Loucy (cell line): Measurements from ENCODE around the gene GNG2.

Source experiments
- H2AFZ ChIP-seq: fragments of 200-600 bp; sonication (generic); 2 replicates; pipeline ENCODE4 v1.6.0; 2016; ENCODE audit warnings: antibody characterized with exemption, mild to moderate bottlenecking, low read length, moderate library complexity
- H3F3A ChIP-seq: fragments of 200-600 bp; 2 replicates; pipeline ENCODE4 v1.6.0; 2016; ENCODE audit warnings: antibody characterized with exemption, low read depth, mild to moderate bottlenecking
- H3K27me3 ChIP-seq: fragments of 200-600 bp; sonication (generic); 2 replicates; pipeline ENCODE4 v1.6.1; 2014; ENCODE audit warnings: low read length, mild to moderate bottlenecking; ENCODE audit not compliant: insufficient read depth, poor library complexity, severe bottlenecking
- H3K36me3 ChIP-seq: fragments of 200-600 bp; sonication (generic); 2 replicates; pipeline ENCODE4 v1.6.1; 2016; ENCODE audit warnings: low read length; ENCODE audit not compliant: insufficient read depth
- H3K4me1 ChIP-seq: fragments of 200-600 bp; sonication (generic); 2 replicates; pipeline ENCODE4 v1.5.1; 2014; ENCODE audit warnings: low read length, mild to moderate bottlenecking; ENCODE audit not compliant: insufficient read depth, poor library complexity, severe bottlenecking
- H3K4me2 ChIP-seq: fragments of 200-600 bp; sonication (generic); 2 replicates; pipeline ENCODE4 v1.6.0; 2014; ENCODE audit warnings: antibody characterized with exemption, low read length, low read depth, mild to moderate bottlenecking; ENCODE audit not compliant: poor library complexity, severe bottlenecking
- H3K4me3 ChIP-seq: fragments of 200-600 bp; sonication (generic); 2 replicates; pipeline ENCODE4 v1.5.1; 2014; ENCODE audit warnings: low read length, mild to moderate bottlenecking, mixed read lengths; ENCODE audit not compliant: poor library complexity, severe bottlenecking
- H3K79me2 ChIP-seq: fragments of 200-600 bp; sonication (generic); 2 replicates; pipeline ENCODE4 v1.6.1; 2014; ENCODE audit warnings: low read length; ENCODE audit not compliant: insufficient read depth
- H3K9ac ChIP-seq: fragments of 200-600 bp; sonication (generic); 2 replicates; pipeline ENCODE4 v1.6.0; 2014; ENCODE audit warnings: mild to moderate bottlenecking, low read depth, low read length, moderate library complexity; ENCODE audit not compliant: poor library complexity, severe bottlenecking
- H3K9me2 ChIP-seq: fragments of 200-600 bp; sonication (generic); replicated peaks from 2 replicates; pipeline ENCODE4 v1.6.1; 2016; ENCODE audit warnings: low read depth, low read length, mixed read lengths
- H3K9me3 ChIP-seq: fragments of 200-600 bp; sonication (generic); 2 replicates; pipeline ENCODE4 v1.6.1; 2014; ENCODE audit warnings: mild to moderate bottlenecking, antibody characterized with exemption, low read length, low read depth; ENCODE audit not compliant: insufficient read depth
- H4K20me1 ChIP-seq: fragments of 200-600 bp; sonication (generic); 2 replicates; pipeline ENCODE4 v1.6.0; 2014; ENCODE audit warnings: antibody characterized with exemption, low read length, mild to moderate bottlenecking; ENCODE audit not compliant: insufficient read depth, poor library complexity, severe bottlenecking
- CTCF ChIP-seq: fragments of 200-600 bp; sonication (generic); conservative IDR thresholded peaks from 2 replicates; pipeline ENCODE4 v1.5.1; 2014; ENCODE audit warnings: mild to moderate bottlenecking, antibody characterized with exemption, low read length
- EZH2phosphoT487 ChIP-seq: fragments of 200-600 bp; IDR thresholded peaks from 2 replicates; pipeline ENCODE4 v1.6.1; 2018; ENCODE audit warnings: antibody characterized with exemption, mild to moderate bottlenecking, moderate library complexity, borderline replicate concordance

The GNG2 gene

GRCh38 chr14:51872396-51872795 is 12.0 kb downstream of the GNG2 start:
- no peak overlapping the region for H3K9ac ChIP-seq
- TF ChIP-seq CTCF (no peak), EZH2phosphoT487 (no peak)
- no peak overlapping the region for H2AFZ ChIP-seq
- H3K36me3 ChIP-seq = no peaks in the 10 kb centered on the region
- peaks cover 71% of the 10 kb centered on the region for H4K20me1 ChIP-seq
- H3K79me2 ChIP-seq = peaks cover 97% of the 10 kb centered on the region
- no peaks in the 10 kb centered on the region for H3K9me3 ChIP-seq
- peaks cover 54% of the 10 kb centered on the region for H3K4me1 ChIP-seq
- no peaks in the 10 kb centered on the region for H3K9me2 ChIP-seq
- peak overlapping the region; percentile 8 for H3K4me2 ChIP-seq
- no peak overlapping the region for H3K4me3 ChIP-seq
- H3F3A ChIP-seq = no peaks in the 10 kb centered on the region
- no peaks in the 10 kb centered on the region for H3K27me3 ChIP-seq

DNA sequence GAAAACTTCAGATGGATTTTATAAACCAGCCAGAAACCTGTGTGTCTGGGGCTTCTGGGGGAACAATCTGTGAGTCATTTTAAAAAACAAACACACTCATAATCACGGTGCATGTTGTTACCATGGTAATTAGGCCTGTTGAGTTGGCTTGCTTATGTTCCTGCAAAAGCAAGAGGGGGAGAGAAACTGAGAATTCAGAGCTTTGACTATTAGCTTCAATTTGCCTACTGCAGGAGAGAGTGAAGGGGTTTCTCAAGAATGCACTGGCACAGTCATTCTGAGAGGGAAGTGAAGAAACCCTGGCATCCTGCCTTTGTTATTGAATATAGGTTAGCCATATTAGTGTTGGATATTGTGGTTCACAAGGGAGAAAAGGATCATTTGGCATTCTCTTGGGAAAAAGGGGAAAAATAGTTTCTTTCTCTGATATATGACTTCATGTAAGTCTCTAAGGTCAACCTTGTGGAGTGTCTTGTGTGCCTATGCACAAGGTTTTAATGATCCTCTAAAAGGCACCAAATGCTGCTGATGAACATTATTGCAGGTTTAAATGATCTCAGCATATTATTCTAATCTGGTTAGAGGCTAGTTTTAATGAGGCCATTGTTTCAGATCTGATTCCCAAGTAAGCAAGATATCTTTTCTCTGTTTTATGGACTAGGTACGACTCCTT is 12.9 kb downstream of the GNG2 start:
- peaks cover 4% of the 10 kb centered on the region for H3K36me3 ChIP-seq
- no peaks in the 10 kb centered on the region for H3K9me3 ChIP-seq
- peaks cover 97% of the 10 kb centered on the region for H3K79me2 ChIP-seq
- peaks cover 64% of the 10 kb centered on the region for H4K20me1 ChIP-seq
- peak overlapping the region; percentile 8 for H3K4me2 ChIP-seq
- no peaks in the 10 kb centered on the region for H3K27me3 ChIP-seq
- peaks cover 44% of the 10 kb centered on the region for H3K4me1 ChIP-seq
- no peaks in the 10 kb centered on the region for H3K9me2 ChIP-seq
- no peaks in the 10 kb centered on the region for H3F3A ChIP-seq
- H3K9ac ChIP-seq = no peak overlapping the region
- H3K4me3 ChIP-seq = no peak overlapping the region
- no peak overlapping the region for H2AFZ ChIP-seq
- no peak for TF ChIP-seq CTCF
- TF ChIP-seq EZH2phosphoT487 = no peak

DNA sequence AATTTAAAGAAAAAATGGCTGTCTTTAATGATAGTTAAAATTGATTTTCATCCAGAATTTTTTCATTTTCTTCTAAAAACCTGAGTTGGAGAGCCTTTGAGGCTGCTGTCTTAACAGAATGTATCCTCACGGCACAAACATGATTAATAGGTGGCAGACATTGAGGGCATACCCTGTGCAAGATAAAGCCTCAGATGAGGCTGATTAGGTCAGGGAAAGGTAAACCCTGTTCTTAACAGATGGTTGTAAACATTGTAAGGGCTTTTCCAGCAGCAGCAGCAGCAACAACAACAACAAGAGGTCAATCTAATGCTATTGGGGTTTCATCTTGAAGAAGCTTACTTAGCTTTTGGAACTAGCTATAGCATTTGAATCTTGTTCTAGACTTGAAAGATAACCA is 17.4 kb downstream of the GNG2 start:
- H3K4me2 ChIP-seq = no peak overlapping the region
- H3K27me3 ChIP-seq = no peaks in the 10 kb centered on the region
- H3K36me3 ChIP-seq = peaks cover 31% of the 10 kb centered on the region
- no peak overlapping the region for H3K4me3 ChIP-seq
- no peaks in the 10 kb centered on the region for H3K9me2 ChIP-seq
- TF ChIP-seq EZH2phosphoT487 = no peak
- no peak for TF ChIP-seq CTCF
- H3K9ac ChIP-seq = no peak overlapping the region
- H3K4me1 ChIP-seq = peaks cover 9% of the 10 kb centered on the region
- no peaks in the 10 kb centered on the region for H3F3A ChIP-seq
- H3K9me3 ChIP-seq = no peaks in the 10 kb centered on the region
- H4K20me1 ChIP-seq = peaks cover 51% of the 10 kb centered on the region
- no peak overlapping the region for H2AFZ ChIP-seq
- H3K79me2 ChIP-seq = peaks cover 94% of the 10 kb centered on the region
